ENCODE data around the gene TMEM31. TPM values are rescaled to one million over a fixed set of nuclear protein-coding genes. Genes with fewer than 3 reads are reported as not detected.

The TMEM31 gene
- total and polyA plus RNA-seq, 10 of the 15 experiments (the other 5 are each of a cell fraction or from before 2014, with no cell fraction given) = 0.18 TPM; not detected in 9

- TF ChIP-seq SMC3 (IDR thresholded peaks at IDR 0.05; ENCODE audit: borderline replicate concordance, low read length) = no peak
- TF ChIP-seq SREBF1 (IDR thresholded peaks at IDR 0.05; ENCODE audit: low read length) = no peak
- no peak for TF ChIP-seq ESRRA (IDR thresholded peaks at IDR 0.05; ENCODE audit: low read length)
- TF ChIP-seq IRF3 (IDR thresholded peaks at IDR 0.05) = no peak
- TF ChIP-seq CHD1 (IDR thresholded peaks at IDR 0.05; ENCODE audit: low read depth, low read length) = no peak
- TF ChIP-seq RAD51 (IDR thresholded peaks at IDR 0.05) = no peak
- TF ChIP-seq CUX1 (IDR thresholded peaks at IDR 0.05; ENCODE audit: insufficient replicate concordance, low read depth, low read length) = no peak
- TF ChIP-seq NFIC (IDR thresholded peaks at IDR 0.05; ENCODE audit: low read depth, low read length) = no peak
- TF ChIP-seq YBX1 (IDR thresholded peaks at IDR 0.05) = no peak
- TF ChIP-seq NR2F1 (conservative IDR thresholded peaks at IDR 0.05) = peak; percentile 73
- no peak for TF ChIP-seq MLLT1 (IDR thresholded peaks at IDR 0.05)
- TF ChIP-seq TBL1XR1 (IDR thresholded peaks at IDR 0.05; ENCODE audit: low read depth, low read length) = no peak
- TF ChIP-seq ZNF384 (IDR thresholded peaks at IDR 0.05; ENCODE audit: borderline replicate concordance, low read depth, low read length) = no peak; the same call in 1 of the 2 replicates
- TF ChIP-seq NRF1 (conservative IDR thresholded peaks at IDR 0.05; ENCODE audit: low read depth, low read length) = peak; percentile 53
- TF ChIP-seq MAX (IDR thresholded peaks at IDR 0.05; ENCODE audit: low read depth, low read length) = no peak; the same call in 1 of the 2 replicates
- no peak for TF ChIP-seq SMAD5 (IDR thresholded peaks at IDR 0.05; ENCODE audit: low read depth)
- no peak for TF ChIP-seq CEBPZ (IDR thresholded peaks at IDR 0.05; ENCODE audit: low read depth, low read length)
- peak; percentile 79 for TF ChIP-seq GABPA (IDR thresholded peaks at IDR 0.05; ENCODE audit: low read depth)
- no peak for TF ChIP-seq SUPT20H (IDR thresholded peaks at IDR 0.05; ENCODE audit: borderline replicate concordance, control insufficient read depth, low read depth, low read length)
- no peak for TF ChIP-seq TCF7 (IDR thresholded peaks at IDR 0.05; ENCODE audit: borderline replicate concordance)
These were observed 23.5 kb upstream of the TMEM31 start (continued) for GRCh38 chrX:103687073-103687695.

All from GM12878 (cell line).